GM12878 (cell line): Measurements from ENCODE around the gene COL1A1. TPM values are rescaled to one million over a fixed set of nuclear protein-coding genes. Genes with fewer than 3 reads are reported as not detected.

Experiments
- ATAC-seq: fragments of 200-7000 bp; cut with Tn5 transposase; 3 replicates; pipeline ENCODE4 v1.9.1; 2020; ENCODE audit warnings: mild to moderate bottlenecking, moderate library complexity
- BruUV-seq: library from RNA; stranded (reverse); fragments of 400-500 nt; replicated peaks from 2 replicates; lab custom pipeline; 2021; lab: Mats Ljungman, UMichigan
- CTCF ChIA-PET: fragments of 300-600 bp; sonication (Branson Sonifier 250); formaldehyde crosslinking; extraction: SDS; loops from one replicate; lab custom pipeline; 2021; ENCODE audit warnings: inconsistent platforms; lab: Yijun Ruan, JAX
- POLR2A ChIA-PET: fragments of 350-600 bp; formaldehyde crosslinking; extraction: SDS; loops from one replicate; lab custom pipeline; 2021; ENCODE audit warnings: inconsistent platforms; lab: Charles Lee
- RAD21 ChIA-PET: fragments of 300-600 bp; sonication (Branson Sonifier 250); formaldehyde crosslinking; loops from one replicate; lab custom pipeline; 2023; ENCODE audit warnings: antibody characterized with exemption; ENCODE audit not compliant: unreplicated experiment; lab: Charles Lee
- SMC1A ChIA-PET: fragments of 300-600 bp; sonication (Branson Sonifier 250); formaldehyde crosslinking; loops from one replicate; lab custom pipeline; 2023; ENCODE audit not compliant: unreplicated experiment, uncharacterized antibody; lab: Charles Lee
- DNase-seq: peaks from one replicate; pipeline ENCODE4 v3.0.0-alpha.2; 2011; ENCODE audit warnings: low read depth, low spot score
- FAIRE-seq: peaks from 3 replicates; lab custom pipeline; 2011; peaks lifted over from hg19 to GRCh38; lab: Jason Lieb, UNC
- H2AFZ ChIP-seq: 2 replicates; pipeline ENCODE4 v1.6.0; 2011; ENCODE audit warnings: low read depth, low read length, control low read depth; ENCODE audit not compliant: control insufficient read depth
- H3K27ac ChIP-seq: 2 replicates; pipeline ENCODE4 v1.5.1; 2011; ENCODE audit warnings: control low read depth; ENCODE audit not compliant: control insufficient read depth, insufficient read depth
- H3K27me3 ChIP-seq, 2 experiments: replicated peaks in 1 of 2; 2 replicates each; pipeline versions ENCODE4 v1.6.0 to v1.6.1; 2011; ENCODE audit warnings: low read length in 1 of 2; ENCODE audit not compliant: control insufficient read depth in 2 of 2, insufficient read depth in 2 of 2
- H3K36me3 ChIP-seq, 2 experiments: 2 replicates each; pipeline ENCODE4 v1.5.1; 2011; ENCODE audit warnings: low read length in 1 of 2; ENCODE audit not compliant: control insufficient read depth in 2 of 2, insufficient read depth in 2 of 2
- H3K4me1 ChIP-seq: 2 replicates; pipeline ENCODE4 v1.6.1; 2011; ENCODE audit warnings: mild to moderate bottlenecking, low read length, moderate library complexity, mixed read lengths; ENCODE audit not compliant: control insufficient read depth, insufficient read depth
- H3K4me2 ChIP-seq: 2 replicates; pipeline ENCODE4 v1.6.0; 2011; ENCODE audit warnings: control low read depth; ENCODE audit not compliant: control insufficient read depth, insufficient read depth
- H3K4me3 ChIP-seq: fragments of 200-600 bp; sonication (generic); 2 replicates; pipeline ENCODE4 v1.5.1; 2016
- H3K79me2 ChIP-seq: 2 replicates; pipeline ENCODE4 v1.6.0; 2011; ENCODE audit warnings: low read length; ENCODE audit not compliant: control insufficient read depth, insufficient read depth
- H3K9ac ChIP-seq: 2 replicates; pipeline ENCODE4 v1.8.0; 2011; ENCODE audit warnings: low read length, control low read depth, mixed read lengths; ENCODE audit not compliant: control insufficient read depth, insufficient read depth
- H3K9me3 ChIP-seq: replicated peaks from 3 replicates; pipeline ENCODE4 v1.5.1; 2011; ENCODE audit warnings: mild to moderate bottlenecking, low read length; ENCODE audit not compliant: control insufficient read depth, insufficient read depth
- H4K20me1 ChIP-seq: 2 replicates; pipeline ENCODE4 v1.6.0; 2011; ENCODE audit not compliant: control insufficient read depth, insufficient read depth
- BCLAF1 ChIP-seq: fragments of 450-650 bp; IDR thresholded peaks from 2 replicates; pipeline ENCODE4 v1.6.1; 2017; ENCODE audit warnings: antibody characterized with exemption, mild to moderate bottlenecking, moderate library complexity
- MEF2B ChIP-seq: fragments of 450-650 bp; IDR thresholded peaks from 2 replicates; pipeline ENCODE4 v1.6.1; 2018; ENCODE audit warnings: mild to moderate bottlenecking, moderate library complexity; ENCODE audit not compliant: partially characterized antibody, poor library complexity, severe bottlenecking
- PAX8 ChIP-seq: fragments of 450-650 bp; IDR thresholded peaks from 2 replicates; pipeline ENCODE4 v1.6.1; 2017; ENCODE audit warnings: mild to moderate bottlenecking, moderate library complexity
- WGBS: methylation state at CpG from one replicate; pipeline ENCODE4 v1.1.6; 2016; ENCODE audit warnings: low lambda C conversion rate; ENCODE audit not compliant: insufficient replicate concordance, insufficient coverage; ENCODE audit errors: missing lambda C conversion rate; 5-methylcytosine and 5-hydroxymethylcytosine counted together
- in situ Hi-C: fragments of 300-500 bp; cut with MboI; formaldehyde crosslinking; loops from 9 replicates; pipeline ENCODE4 v1.14.3; 2018; ENCODE audit warnings: mixed read lengths
- intact Hi-C: fragments of 100-400 bp; cut with micrococcal nuclease; formaldehyde crosslinking; loops from one replicate; pipeline ENCODE4 v1.14.2; 2022; ENCODE audit not compliant: unreplicated experiment
- polyA plus RNA-seq, 11 experiments: library from polyadenylated mRNA; depleted of rRNA in 4 of 11; unstranded in 6 of 11; stranded (reverse) in 5 of 11; fragments of >200 nt; fragmentation: Nextera tagmentation in 4 of 11; fragmentation: Illumina TruSeq in 1 of 11; extraction: Ambion mirVana in 4 of 11; extraction: Trizol in 1 of 11; gene quantifications; 1 replicate in 1 of 11; 2 replicates in 10 of 11; pipeline versions ENCODE4 v1.2.1 to v1.2.3, GENCODE V29; 2011 to 2016; ENCODE audit warnings: inconsistent platforms in 2 of 11, missing spikeins in 2 of 11, low read depth in 1 of 11
- total RNA-seq, 4 experiments: library from RNA; depleted of rRNA in 3 of 4; stranded (reverse); fragments of >200 nt in 3 of 4; fragmentation: Illumina TruSeq in 1 of 4; extraction: Trizol in 1 of 4; gene quantifications; 2 replicates each; pipeline versions ENCODE4 v1.2.1 to v1.2.3, GENCODE V29; 2013 to 2021

COL1A1 gene
- total and polyA plus RNA-seq, 10 of the 15 experiments (the other 5 are each of a cell fraction or from before 2014, with no cell fraction given): 0.18 to 7.7 (median 2.3) TPM

GRCh38 chr17:50152736-50153135 lies 48.7 kb downstream of the COL1A1 start:
- no peak for ATAC-seq
- in situ Hi-C loops (no loop called here), intact Hi-C loops (no loop called here)
- POLR2A ChIA-PET: interaction anchor here (0.8 to 2.2 kb wide), 5 partner anchors 9 to 47 kb away, joined by 4 to 18 read pairs (median 6); partner anchors contain the start of gene SAMD14
- SMC1A ChIA-PET: interaction anchor here (1.1 to 3.6 kb wide), 6 partner anchors 9 to 58 kb away, joined by 3 to 31 read pairs (median 4); partner anchors contain the start of genes PDK2 and SGCA
- H3K4me3 ChIP-seq: peak overlapping the region; percentile 95; the same call in 1 of the 2 replicates
- peak overlapping the region; percentile 89; the same call in 1 of the 2 replicates for H3K27ac ChIP-seq
- peaks cover 37% of the 10 kb centered on the region for H3K4me1 ChIP-seq
- no peak overlapping the region for H2AFZ ChIP-seq
- no peaks in the 10 kb centered on the region for H3K27me3 ChIP-seq
- TF ChIP-seq PAX8: no peak
- no peak for TF ChIP-seq BCLAF1
- no peak for TF ChIP-seq MEF2B
- H3K36me3 ChIP-seq: no peaks in the 10 kb centered on the region
- no peaks in the 10 kb centered on the region for H3K9me3 ChIP-seq
- RAD21 ChIA-PET: interaction anchor here (1.2 to 3.5 kb wide), 7 partner anchors 9 to 60 kb away, joined by 3 to 17 read pairs (median 11); partner anchors contain the start of gene SGCA
- no TSS peak for BruUV-seq
- no peak for DNase-seq
- H3K4me2 ChIP-seq: no peak overlapping the region; the same call in 1 of the 2 replicates
- no peaks in the 10 kb centered on the region for H4K20me1 ChIP-seq
- FAIRE-seq: no peak
- CTCF ChIA-PET: interaction anchor here (0.7 to 9.3 kb wide), 12 partner anchors 9 to 155 kb away, joined by 3 to 99 read pairs (median 8); partner anchors contain the start of gene SGCA
- peaks cover 39% of the 10 kb centered on the region for H3K79me2 ChIP-seq
- H3K9ac ChIP-seq: 0 out of 2 replicates have a peak overlapping the region, but pooled peaks have one; percentile 83
- WGBS: 75% methylated on average over 7 of the region's 7 CpGs
